ENCODE results near the gene NEXN. TPM values are rescaled to one million over a fixed set of nuclear protein-coding genes. Genes with fewer than 3 reads are reported as not detected.

NEXN gene
- total RNA-seq, 2 donors from 2014 or later = 5.7 TPM

DNA sequence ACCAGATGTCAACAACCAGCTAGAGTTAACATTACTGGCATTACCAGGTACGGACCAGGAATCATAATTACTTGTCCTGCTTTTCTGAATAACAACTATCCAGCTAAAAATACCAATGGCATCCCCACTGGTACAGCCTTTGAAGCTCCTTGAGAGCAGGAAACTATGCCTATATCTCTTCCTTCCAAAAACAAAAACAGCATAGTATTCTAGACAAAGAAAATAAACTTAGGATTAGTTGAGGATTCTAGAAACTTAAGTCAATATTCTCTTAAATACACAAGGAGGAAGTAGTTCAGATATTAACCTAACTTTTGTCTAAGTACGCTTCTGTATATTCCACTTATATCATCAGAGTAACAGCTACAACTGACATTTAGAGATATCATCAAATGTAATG is 87.5 kb downstream of the NEXN start:
- no peaks in the 10 kb centered on the region for H3K27me3 ChIP-seq (ENCODE audit: control insufficient read depth, insufficient read depth, low read length, poor library complexity, severe bottlenecking)
- H3K36me3 Mint-ChIP-seq (ENCODE audit: low read depth) = peaks cover 37% of the 10 kb centered on the region
- no peaks in the 10 kb centered on the region for H3K9me3 ChIP-seq (ENCODE audit: control insufficient read depth, low read length)
- no peak overlapping the region for H3K27ac ChIP-seq (ENCODE audit: low read depth, low read length)
- H3K9ac ChIP-seq (ENCODE audit: extremely low read depth, low read length, poor library complexity, severe bottlenecking) = no peak overlapping the region
- H3K4me3 ChIP-seq (ENCODE audit: low read length) = peak overlapping the region; percentile 99
- WGBS, 2 experiments (ENCODE audit: insufficient coverage in 1 of 2, insufficient read length in 1 of 2) = 50 to 72% methylated on average over 1 to 2 of the region's 2 CpGs
- TF ChIP-seq, protein P1, sequence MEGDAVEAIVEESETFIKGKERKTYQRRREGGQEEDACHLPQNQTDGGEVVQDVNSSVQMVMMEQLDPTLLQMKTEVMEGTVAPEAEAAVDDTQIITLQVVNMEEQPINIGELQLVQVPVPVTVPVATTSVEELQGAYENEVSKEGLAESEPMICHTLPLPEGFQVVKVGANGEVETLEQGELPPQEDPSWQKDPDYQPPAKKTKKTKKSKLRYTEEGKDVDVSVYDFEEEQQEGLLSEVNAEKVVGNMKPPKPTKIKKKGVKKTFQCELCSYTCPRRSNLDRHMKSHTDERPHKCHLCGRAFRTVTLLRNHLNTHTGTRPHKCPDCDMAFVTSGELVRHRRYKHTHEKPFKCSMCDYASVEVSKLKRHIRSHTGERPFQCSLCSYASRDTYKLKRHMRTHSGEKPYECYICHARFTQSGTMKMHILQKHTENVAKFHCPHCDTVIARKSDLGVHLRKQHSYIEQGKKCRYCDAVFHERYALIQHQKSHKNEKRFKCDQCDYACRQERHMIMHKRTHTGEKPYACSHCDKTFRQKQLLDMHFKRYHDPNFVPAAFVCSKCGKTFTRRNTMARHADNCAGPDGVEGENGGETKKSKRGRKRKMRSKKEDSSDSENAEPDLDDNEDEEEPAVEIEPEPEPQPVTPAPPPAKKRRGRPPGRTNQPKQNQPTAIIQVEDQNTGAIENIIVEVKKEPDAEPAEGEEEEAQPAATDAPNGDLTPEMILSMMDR (conservative IDR thresholded peaks at IDR 0.05) = no peak
- H3K4me1 Mint-ChIP-seq = peaks cover 29% of the 10 kb centered on the region
- H3K9me3 Mint-ChIP-seq = no peaks in the 10 kb centered on the region
- H3K36me3 ChIP-seq (ENCODE audit: control insufficient read depth, insufficient read depth, low read length) = peaks cover 46% of the 10 kb centered on the region
- no peaks in the 10 kb centered on the region for H3K27me3 Mint-ChIP-seq (ENCODE audit: insufficient read depth)
- peak overlapping the region; percentile 5 for H3K27ac Mint-ChIP-seq
- no peaks in the 10 kb centered on the region for H3K4me1 ChIP-seq (ENCODE audit: control insufficient read depth, insufficient read depth, low read length)
- DNase-seq = no peak
- H3K4me3 Mint-ChIP-seq = no peak overlapping the region

DNA sequence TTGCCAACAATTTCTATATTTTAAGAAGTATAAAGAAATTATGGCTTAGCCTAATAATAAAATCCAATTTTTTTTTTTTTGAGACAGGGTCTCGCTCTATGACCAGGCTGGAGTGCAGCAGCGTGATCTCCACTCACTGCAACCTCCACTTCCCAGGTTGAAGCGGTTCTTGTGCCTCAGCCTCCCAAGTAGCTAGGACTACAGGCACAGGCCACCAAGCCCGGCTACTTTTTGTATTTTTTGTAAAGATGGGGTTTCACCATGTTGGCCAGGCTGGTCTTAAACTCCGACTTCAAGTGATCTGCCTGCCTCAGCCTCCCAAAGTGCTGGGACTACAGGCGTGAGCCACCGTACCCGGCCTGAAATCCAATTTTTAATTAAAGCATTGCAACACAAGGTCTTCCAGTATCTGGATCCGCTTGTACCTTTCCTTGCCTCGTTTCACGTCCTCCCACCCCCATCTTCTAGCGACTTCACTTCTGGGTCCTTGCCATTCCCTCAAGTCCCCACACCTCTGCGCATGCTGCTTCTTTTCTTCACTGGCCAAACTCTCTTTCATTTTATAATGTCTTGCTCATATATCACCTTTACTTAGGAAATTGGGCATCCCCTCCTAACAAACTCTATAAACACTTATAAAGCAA is 88.1 kb downstream of the NEXN start:
- no peak overlapping the region for H3K27ac Mint-ChIP-seq
- Histone ChIP-seq H3K27ac (ENCODE audit: low read depth, low read length) (no peak overlapping the region), H3K27me3 (ENCODE audit: control insufficient read depth, insufficient read depth, low read length, poor library complexity, severe bottlenecking) (no peaks in the 10 kb centered on the region), H3K9me3 (ENCODE audit: control insufficient read depth, low read length) (no peaks in the 10 kb centered on the region), H3K4me1 (ENCODE audit: control insufficient read depth, insufficient read depth, low read length) (no peaks in the 10 kb centered on the region), H3K4me3 (ENCODE audit: low read length) (peak overlapping the region; percentile 99), H3K9ac (ENCODE audit: extremely low read depth, low read length, poor library complexity, severe bottlenecking) (peak overlapping the region; percentile 100), H3K36me3 (ENCODE audit: control insufficient read depth, insufficient read depth, low read length) (peaks cover 42% of the 10 kb centered on the region)
- TF ChIP-seq, protein P1 (conservative IDR thresholded peaks at IDR 0.05) = no peak
- H3K4me1 Mint-ChIP-seq = peaks cover 29% of the 10 kb centered on the region
- no peaks in the 10 kb centered on the region for H3K9me3 Mint-ChIP-seq
- no peak for DNase-seq
- 61 to 65% methylated on average over 12 to 13 of the region's 13 CpGs for WGBS, 2 experiments (ENCODE audit: insufficient coverage in 1 of 2, insufficient read length in 1 of 2)
- no peaks in the 10 kb centered on the region for H3K27me3 Mint-ChIP-seq (ENCODE audit: insufficient read depth)
- peaks cover 31% of the 10 kb centered on the region for H3K36me3 Mint-ChIP-seq (ENCODE audit: low read depth)
- no peak overlapping the region for H3K4me3 Mint-ChIP-seq

DNA sequence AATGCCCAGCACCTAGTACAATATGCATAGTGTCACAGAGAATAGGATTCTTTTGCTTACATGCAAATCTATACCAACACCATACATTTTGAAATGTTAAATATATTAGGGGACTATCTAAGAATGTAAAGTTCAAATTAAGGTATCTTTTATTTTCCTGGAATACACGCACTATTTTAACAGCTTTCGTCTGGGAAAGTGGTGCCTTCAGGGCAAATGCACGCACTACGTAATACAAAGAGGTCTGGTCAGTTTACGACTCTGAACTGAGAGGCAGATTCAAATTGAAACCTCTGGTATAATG is 89.5 kb downstream of the NEXN start:
- peaks cover 42% of the 10 kb centered on the region for H3K36me3 ChIP-seq (ENCODE audit: control insufficient read depth, insufficient read depth, low read length)
- Mint-ChIP-seq H3K27me3 (ENCODE audit: insufficient read depth) (no peaks in the 10 kb centered on the region), H3K4me1 (peaks cover 30% of the 10 kb centered on the region), H3K9me3 (no peaks in the 10 kb centered on the region), H3K27ac (no peak overlapping the region), H3K36me3 (ENCODE audit: low read depth) (peaks cover 27% of the 10 kb centered on the region), H3K4me3 (no peak overlapping the region)
- TF ChIP-seq, protein P1 (conservative IDR thresholded peaks at IDR 0.05) = no peak
- no peaks in the 10 kb centered on the region for H3K27me3 ChIP-seq (ENCODE audit: control insufficient read depth, insufficient read depth, low read length, poor library complexity, severe bottlenecking)
- peak overlapping the region; percentile 98 for H3K27ac ChIP-seq (ENCODE audit: low read depth, low read length)
- 0% methylated on average over 5 of the region's 5 CpGs; no CpG with 5 or more reads in 1 of the 2 experiments for WGBS, 2 experiments (ENCODE audit: insufficient coverage in 1 of 2, insufficient read length in 1 of 2)
- peak overlapping the region; percentile 100 for H3K9ac ChIP-seq (ENCODE audit: extremely low read depth, low read length, poor library complexity, severe bottlenecking)
- DNase-seq = no peak
- H3K4me3 ChIP-seq (ENCODE audit: low read length) = peak overlapping the region; percentile 99
- H3K4me1 ChIP-seq (ENCODE audit: control insufficient read depth, insufficient read depth, low read length) = no peaks in the 10 kb centered on the region
- H3K9me3 ChIP-seq (ENCODE audit: control insufficient read depth, low read length) = no peaks in the 10 kb centered on the region
